Measurements from ENCODE around the gene KEAP1.

Gene KEAP1

GRCh38 chr19:10521461-10522171 is 18.5 kb upstream of the KEAP1 start:
- DNase-seq = no peak

GRCh38 chr19:10520652-10521318 is 17.6 kb upstream of the KEAP1 start:
- no peak for DNase-seq

- DNase-seq = no peak
Observed at GRCh38 chr19:10519421-10519820, 16.3 kb upstream of the KEAP1 start.

- peak in 1 of 3 donors; percentile 47 for DNase-seq
Observed at GRCh38 chr19:10518444-10519361, 15.5 kb upstream of the KEAP1 start.

GRCh38 chr19:10517760-10518443 is 14.7 kb upstream of the KEAP1 start:
- peak in 2 of 3 donors; percentile 27 to 31 for DNase-seq

GRCh38 chr19:10517361-10517759 is 14.2 kb upstream of the KEAP1 start, which contains the start of gene S1PR5:
S1PR5 (minus strand) TSS chr19:10517447; CDS start chr19:10515011, 2,436 bp downstream.
- DNase-seq = peak in 1 of 3 donors; percentile 35

GRCh38 chr19:10516671-10517286 is 13.6 kb upstream of the KEAP1 start:
- no peak for DNase-seq

GRCh38 chr19:10516064-10516385 is 12.9 kb upstream of the KEAP1 start:
- DNase-seq = no peak

GRCh38 chr19:10514211-10515145 is 11.3 kb upstream of the KEAP1 start:
- peak in 1 of 3 donors; percentile 30 for DNase-seq

GRCh38 chr19:10513223-10513622 is 10.1 kb upstream of the KEAP1 start:
- DNase-seq = no peak

GRCh38 chr19:10510301-10510802 is 7.2 kb upstream of the KEAP1 start:
- peak in 1 of 3 donors; percentile 35 for DNase-seq

GRCh38 chr19:10508707-10509106 is 5.6 kb upstream of the KEAP1 start:
- DNase-seq = no peak

GRCh38 chr19:10508036-10508435 is 4.9 kb upstream of the KEAP1 start:
- no peak for DNase-seq

GRCh38 chr19:10505583-10506229 is 2.5 kb upstream of the KEAP1 start:
- peak; percentile 79 to 90 (median 89) for DNase-seq

GRCh38 chr19:10502524-10503001 is 593 bp downstream of the KEAP1 start:
- DNase-seq = peak; percentile 95 to 99 (median 97)

- DNase-seq = peak; percentile 67 to 86 (median 67)
Observed at GRCh38 chr19:10501971-10502523, 1.1 kb downstream of the KEAP1 start.

GRCh38 chr19:10500247-10500592 is 2.9 kb downstream of the KEAP1 start:
- no peak for DNase-seq

GRCh38 chr19:10499550-10500246 is 3.5 kb downstream of the KEAP1 start:
- DNase-seq = no peak

- no peak for DNase-seq
Observed at GRCh38 chr19:10497371-10497770, 5.8 kb downstream of the KEAP1 start.

All from suppressor macrophage treated with lipopolysaccharide for 1 hour (primary cell).